K562 (cell line): Measurements from ENCODE around the gene PIKFYVE. TPM values are rescaled to one million over a fixed set of nuclear protein-coding genes. Genes with fewer than 3 reads are reported as not detected.

Experiments used
- ATAC-seq: fragments of 200-7000 bp; cut with Tn5 transposase; 3 replicates; pipeline ENCODE4 v1.9.1; 2020; ENCODE audit warnings: moderate library complexity
- BruUV-seq: library from RNA; stranded (reverse); fragments of 400-500 nt; replicated peaks from 2 replicates; lab custom pipeline; 2021; lab: Mats Ljungman, UMichigan
- CTCF ChIA-PET: fragments of 300-600 bp; formaldehyde crosslinking; extraction: SDS; loops from one replicate; lab custom pipeline; 2021; ENCODE audit warnings: low intra/inter-chr PET ratio; lab: Yijun Ruan, JAX
- POLR2A ChIA-PET: fragments of 300-600, 350-650 bp; sonication (Branson Sonifier 250); formaldehyde crosslinking; extraction: SDS; loops from one replicate; lab custom pipeline; 2021; ENCODE audit warnings: antibody characterized with exemption, inconsistent platforms; lab: Yijun Ruan, JAX
- DNase-seq, 4 experiments: peaks; one replicate each; pipeline versions ENCODE4 v3.0.0 to v3.0.0-alpha.2; 2011 to 2018; ENCODE audit warnings: low spot score in 3 of 4, mixed read lengths in 3 of 4; ENCODE audit errors: extremely low read depth in 1 of 4
- FAIRE-seq: peaks from 2 replicates; lab custom pipeline; 2011; peaks lifted over from hg19 to GRCh38; lab: Jason Lieb, UNC
- H2AFZ ChIP-seq: 2 replicates; pipeline ENCODE4 v1.6.0; 2011; ENCODE audit warnings: low read depth, low read length, control low read depth, inconsistent platforms
- H3K27ac ChIP-seq: fragments of 200-600 bp; 3 replicates; pipeline ENCODE4 v1.8.0; 2011; ENCODE audit warnings: low read depth, mild to moderate bottlenecking, control low read depth, inconsistent platforms, low read length, moderate library complexity, mixed read lengths; ENCODE audit errors: extremely low read depth
- H3K27me3 ChIP-seq, 2 experiments: fragments of 300-600 bp in 1 of 2; 2 replicates in 1 of 2; 3 replicates in 1 of 2; pipeline versions ENCODE4 v1.6.0 to v1.8.0; 2011; ENCODE audit warnings: inconsistent platforms in 2 of 2, low read length in 2 of 2, mild to moderate bottlenecking in 1 of 2, mixed read lengths in 1 of 2, moderate library complexity in 1 of 2; ENCODE audit not compliant: control insufficient read depth in 2 of 2, insufficient read depth in 2 of 2
- H3K36me3 ChIP-seq: fragments of 300-600 bp; 3 replicates; pipeline ENCODE4 v1.8.0; 2011; ENCODE audit warnings: mild to moderate bottlenecking, low read length, inconsistent platforms; ENCODE audit not compliant: control insufficient read depth, insufficient read depth
- H3K4me1 ChIP-seq, 2 experiments: fragments of 200-600 bp in 1 of 2; replicated peaks in 1 of 2; 2 replicates in 1 of 2; 3 replicates in 1 of 2; pipeline versions ENCODE4 v1.5.1 to v1.8.0; 2011; ENCODE audit warnings: inconsistent platforms in 2 of 2, low read length in 2 of 2, mild to moderate bottlenecking in 1 of 2, mixed read lengths in 1 of 2, moderate library complexity in 1 of 2; ENCODE audit not compliant: control insufficient read depth in 2 of 2, insufficient read depth in 2 of 2
- H3K4me2 ChIP-seq: 2 replicates; pipeline ENCODE4 v1.6.1; 2011; ENCODE audit warnings: low read length, control low read depth, inconsistent platforms, mixed read lengths; ENCODE audit not compliant: insufficient read depth
- H3K4me3 ChIP-seq: fragments of 200-600 bp; sonication (generic), shearing (Covaris generic); 2 replicates; pipeline ENCODE4 v1.5.1; 2016; ENCODE audit warnings: control low read depth, inconsistent platforms
- H3K79me2 ChIP-seq: fragments of 200-600 bp; 3 replicates; pipeline ENCODE4 v1.8.0; 2011; ENCODE audit warnings: low read length, inconsistent platforms; ENCODE audit not compliant: control insufficient read depth, insufficient read depth
- H3K9ac ChIP-seq, 2 experiments: 2 replicates each; pipeline versions ENCODE4 v1.6.0 to v1.6.1; 2011; ENCODE audit warnings: low read depth in 2 of 2, low read length in 2 of 2, control low read depth in 1 of 2, inconsistent platforms in 1 of 2, mild to moderate bottlenecking in 1 of 2, mixed read lengths in 1 of 2; ENCODE audit not compliant: insufficient read depth in 1 of 2
- H3K9me1 ChIP-seq: one replicate; pipeline ENCODE4 v1.6.0; 2011; ENCODE audit warnings: inconsistent platforms, mild to moderate bottlenecking, low read length, moderate library complexity; ENCODE audit not compliant: control insufficient read depth, insufficient read depth
- H3K9me3 ChIP-seq: replicated peaks from 2 replicates; pipeline ENCODE4 v1.5.1; 2011; ENCODE audit warnings: low read depth, low read length, inconsistent platforms; ENCODE audit not compliant: control insufficient read depth, insufficient read depth
- H4K20me1 ChIP-seq: replicated peaks from 2 replicates; pipeline ENCODE4 v1.6.1; 2011; ENCODE audit warnings: low read length, inconsistent platforms, mixed read lengths; ENCODE audit not compliant: control insufficient read depth, insufficient read depth
- DNMT1 ChIP-seq: fragments of 450-650 bp; IDR thresholded peaks from 2 replicates; pipeline ENCODE4 v1.6.1; 2016; ENCODE audit warnings: antibody characterized with exemption, mild to moderate bottlenecking
- HSF4 ChIP-seq: fragments of 250-450 bp; sonication (Bioruptor Pico); IDR thresholded peaks from 2 replicates; pipeline ENCODE4 v2.1.2; 2022; ENCODE audit warnings: mild to moderate bottlenecking, moderate library complexity, borderline replicate concordance
- MXI1 ChIP-seq: IDR thresholded peaks from 2 replicates; pipeline ENCODE4 v1.6.1; 2011; ENCODE audit warnings: low read depth, mild to moderate bottlenecking, improper control_type of control experiment, low read length
- MYC ChIP-seq, 2 experiments: fragments of 250-450 bp in 1 of 2; sonication (Bioruptor Pico) in 1 of 2; IDR thresholded peaks; 2 replicates each; pipeline versions ENCODE4 v1.5.1 to v1.6.1; 2012 to 2021; ENCODE audit warnings: low read depth in 2 of 2, borderline replicate concordance in 1 of 2, improper control_type of control experiment in 1 of 2, low read length in 1 of 2, mild to moderate bottlenecking in 1 of 2, moderate library complexity in 1 of 2
- NUFIP1 ChIP-seq: fragments of 450-650 bp; IDR thresholded peaks from 2 replicates; pipeline ENCODE4 v1.6.1; 2018; ENCODE audit not compliant: partially characterized antibody
- RAD21 ChIP-seq, 2 experiments: fragments of 250-450 bp in 1 of 2; fragments of 450-650 bp in 1 of 2; sonication (Bioruptor Pico) in 1 of 2; formaldehyde crosslinking in 1 of 2; IDR thresholded peaks in 1 of 2; conservative IDR thresholded peaks in 1 of 2; 2 replicates each; pipeline versions ENCODE4 v1.4.0 to v1.8.0; 2020 to 2022; ENCODE audit warnings: mild to moderate bottlenecking in 2 of 2, moderate library complexity in 1 of 2
- ZNF217 ChIP-seq: sonication (generic); formaldehyde crosslinking; IDR thresholded peaks from 2 replicates; pipeline ENCODE4 v1.8.0; 2022; ENCODE audit warnings: mild to moderate bottlenecking, missing genetic modification reagents
- WGBS: fragments of 100-300 bp; shearing (Covaris generic); methylation state at CpG from one replicate; pipeline ENCODE4 v1.1.6; 2016; ENCODE audit warnings: low coverage, mixed read lengths; ENCODE audit not compliant: insufficient coverage; ENCODE audit errors: missing lambda C conversion rate; 5-methylcytosine and 5-hydroxymethylcytosine counted together
- in situ Hi-C: fragments of 300-500 bp; cut with MboI; formaldehyde crosslinking; loops from 4 replicates; pipeline ENCODE4 v1.15.0; 2018; ENCODE audit warnings: inconsistent platforms, mixed read lengths
- intact Hi-C: fragments of 100-400 bp; cut with micrococcal nuclease; formaldehyde crosslinking; loops from 2 replicates; pipeline ENCODE4 v1.14.2; 2022
- polyA plus RNA-seq, 8 experiments: library from polyadenylated mRNA; depleted of rRNA in 4 of 8; stranded (reverse) in 5 of 8; unstranded in 3 of 8; fragments of >200 nt; fragmentation: Nextera tagmentation in 2 of 8; fragmentation: Illumina TruSeq in 1 of 8; extraction: Ambion mirVana in 2 of 8; extraction: Trizol in 1 of 8; gene quantifications; 2 replicates each; pipeline versions ENCODE4 v1.2.1 to v1.2.3, GENCODE V29; 2011 to 2014; ENCODE audit warnings: inconsistent platforms in 1 of 8, missing spikeins in 1 of 8
- total RNA-seq, 7 experiments: library from RNA; depleted of rRNA in 6 of 7; stranded (reverse); fragments of >200 nt in 6 of 7; fragmentation: Illumina TruSeq in 2 of 7; extraction: Trizol in 2 of 7; gene quantifications; 2 replicates each; pipeline versions ENCODE4 v1.2.1 to v1.2.3, GENCODE V29; 2011 to 2021; ENCODE audit warnings: low replicate concordance in 1 of 7

PIKFYVE gene
- total and polyA plus RNA-seq, 9 of the 15 experiments (the other 6 are each of a cell fraction or from before 2014, with no cell fraction given): 3.6 to 25.6 (median 16.7) TPM

GRCh38 chr2:208315081-208315788 lies 49.2 kb downstream of the PIKFYVE start:
- ATAC-seq: no peak
- BruUV-seq: no TSS peak
- H2AFZ ChIP-seq: no peak overlapping the region
- WGBS: 88% methylated on average over 8 of the region's 8 CpGs
- intact Hi-C loops (no loop called here), in situ Hi-C loops (no loop called here)
- peaks cover 54% of the 10 kb centered on the region for H3K36me3 ChIP-seq
- no peak for FAIRE-seq
- H3K9me1 ChIP-seq: no peaks in the 10 kb centered on the region
- H3K9me3 ChIP-seq: no peaks in the 10 kb centered on the region
- no peak overlapping the region for H3K27ac ChIP-seq
- CTCF ChIA-PET: no interaction called here
- no peaks in the 10 kb centered on the region for H4K20me1 ChIP-seq
- no peaks in the 10 kb centered on the region for H3K27me3 ChIP-seq
- POLR2A ChIA-PET: interaction anchor here (0.6 to 1.5 kb wide), 2 partner anchors 48 to 214 kb away, joined by 3 to 4 read pairs; no protein-coding TSS in a partner anchor
- H3K79me2 ChIP-seq: no peaks in the 10 kb centered on the region
- DNase-seq: no peak
- H3K4me2 ChIP-seq: no peak overlapping the region
- no peak overlapping the region for H3K9ac ChIP-seq
- H3K4me3 ChIP-seq: no peak overlapping the region
- H3K4me1 ChIP-seq: no peaks in the 10 kb centered on the region
- TF ChIP-seq NUFIP1: no peak
- no peak for TF ChIP-seq DNMT1
- no peak for TF ChIP-seq RAD21 (CRISPR knock-in tag; conservative IDR thresholded peaks at IDR 0.05 in 1 of 2, IDR thresholded peaks at IDR 0.05 in 1 of 2)
- no peak for TF ChIP-seq MXI1
- no peak for TF ChIP-seq ZNF217 (CRISPR knock-in tag)
- no peak for TF ChIP-seq MYC (IDR thresholded peaks at IDR 0.05; ENCODE audit: low read depth, low read length)
- no peak for TF ChIP-seq MYC (CRISPR knock-in tag; IDR thresholded peaks at IDR 0.05; ENCODE audit: borderline replicate concordance, low read depth)
- TF ChIP-seq HSF4 (CRISPR knock-in tag): no peak
